Prostate gland (tissue), 2 donors: ENCODE measurements around the gene RPS6KA1. TPM values are rescaled to one million over a fixed set of nuclear protein-coding genes. Genes with fewer than 3 reads are reported as not detected.
"Not testable (repeated sequence)": the region's sequence is repeated elsewhere in the genome, so short reads cannot be mapped to it uniquely, and the experiment has no call there.

Experiments used
- DNase-seq: peaks from one replicate; pipeline ENCODE4 v3.0.0-alpha.2; 2019; ENCODE audit warnings: low spot score
- H3K27ac ChIP-seq, 2 donors: fragments of 200-600 bp; sonication (generic); 2 replicates each; pipeline ENCODE4 v1.5.1; 2017 to 2019
- H3K27me3 ChIP-seq: fragments of 200-600 bp; sonication (generic); replicated peaks from 2 replicates; pipeline ENCODE4 v1.5.1; 2019; ENCODE audit not compliant: insufficient read depth
- H3K36me3 ChIP-seq, 2 donors: fragments of 200-600 bp; sonication (generic); 1 replicate in 1 of 2; 2 replicates in 1 of 2; pipeline versions ENCODE4 v1.5.1 to v1.8.1; 2017 to 2019
- H3K4me1 ChIP-seq: fragments of 200-600 bp; sonication (generic); replicated peaks from 2 replicates; pipeline ENCODE4 v1.5.1; 2019
- H3K4me3 ChIP-seq, 2 donors: fragments of 200-600 bp; sonication (generic); 2 replicates each; pipeline ENCODE4 v1.5.1; 2017 to 2019
- H3K9me3 ChIP-seq: fragments of 200-600 bp; sonication (generic); 2 replicates; pipeline ENCODE4 v1.5.1; 2017
- CTCF ChIP-seq, 4 experiments: fragments of 200-600 bp in 2 of 4; fragments of 450-650 bp in 2 of 4; sonication (generic) in 2 of 4; IDR thresholded peaks; 1 replicate in 3 of 4; 2 replicates in 1 of 4; pipeline ENCODE4 v1.5.1; 2016 to 2019; ENCODE audit warnings: antibody characterized with exemption in 4 of 4, mild to moderate bottlenecking in 2 of 4, moderate library complexity in 2 of 4
- POLR2A ChIP-seq: fragments of 450-650 bp; IDR thresholded peaks from one replicate; pipeline ENCODE4 v1.6.1; 2016; ENCODE audit warnings: antibody characterized with exemption, mild to moderate bottlenecking
- POLR2AphosphoS5 ChIP-seq: sonication (generic); formaldehyde crosslinking; IDR thresholded peaks from one replicate; pipeline ENCODE4 v1.6.1; 2017; ENCODE audit warnings: antibody characterized with exemption
- WGBS: methylation state at CpG from one replicate; pipeline ENCODE4 v1.1.5; 2018; 5-methylcytosine and 5-hydroxymethylcytosine counted together
- intact Hi-C: fragments of 100-400 bp; cut with DNase I; formaldehyde crosslinking; loops from one replicate; pipeline ENCODE4 v1.14.2; 2022
- total RNA-seq, 2 donors: library from RNA; depleted of rRNA; stranded (reverse); fragments of >200 nt; gene quantifications; one replicate each; pipeline ENCODE4 v1.1.0, GENCODE V29; 2016

Gene RPS6KA1
- total RNA-seq, 2 donors from 2014 or later: 38.6 to 87.5 TPM

- no peak for TF ChIP-seq POLR2AphosphoS5
- no peak for TF ChIP-seq POLR2A
- no peak for TF ChIP-seq CTCF (IDR thresholded peaks at IDR 0.05)
- DNase-seq: no peak
- Histone ChIP-seq H3K4me3 (no peak overlapping the region), H3K27ac (no peak overlapping the region), H3K27me3 (no peaks in the 10 kb centered on the region), H3K36me3 (no peaks in the 10 kb centered on the region), H3K4me1 (no peaks in the 10 kb centered on the region), H3K9me3 (no peaks in the 10 kb centered on the region)
- WGBS: 70% methylated on average over 6 of the region's 6 CpGs
- intact Hi-C loops: no loop called here
These were observed 53.4 kb downstream of the RPS6KA1 start for GRCh38 chr1:26582836-26583460.

- Histone ChIP-seq H3K27ac (no peak overlapping the region), H3K36me3 (no peaks in the 10 kb centered on the region), H3K9me3 (no peaks in the 10 kb centered on the region), H3K4me1 (no peaks in the 10 kb centered on the region), H3K4me3 (no peak overlapping the region), H3K27me3 (no peaks in the 10 kb centered on the region)
- no peak for DNase-seq
- no peak for TF ChIP-seq POLR2A
- no peak for TF ChIP-seq POLR2AphosphoS5
- TF ChIP-seq CTCF (IDR thresholded peaks at IDR 0.05): no peak
- intact Hi-C loops: no loop called here
- 80% methylated on average over 5 of the region's 5 CpGs for WGBS
These were observed 54.3 kb downstream of the RPS6KA1 start for GRCh38 chr1:26583646-26584485.

GRCh38 chr1:26584588-26584987 is 55.0 kb downstream of the RPS6KA1 start:
- intact Hi-C loops: not testable (repeated sequence)
- WGBS: 87% methylated on average over 4 of the region's 4 CpGs

GRCh38 chr1:26585471-26585870 is 55.9 kb downstream of the RPS6KA1 start:
- Histone ChIP-seq H3K36me3 (no peaks in the 10 kb centered on the region), H3K27me3 (no peaks in the 10 kb centered on the region), H3K4me3 (no peak overlapping the region), H3K27ac (no peak overlapping the region), H3K4me1 (no peaks in the 10 kb centered on the region), H3K9me3 (no peaks in the 10 kb centered on the region)
- no peak for DNase-seq
- 87% methylated on average over 6 of the region's 6 CpGs for WGBS
- no peak for TF ChIP-seq CTCF (IDR thresholded peaks at IDR 0.05)
- no peak for TF ChIP-seq POLR2AphosphoS5
- no peak for TF ChIP-seq POLR2A
- intact Hi-C loops: no loop called here

More at GRCh38 chr1:26584588-26584987, 55.0 kb downstream of the RPS6KA1 start:
- H3K9me3 ChIP-seq, H3K4me1 ChIP-seq, H3K36me3 ChIP-seq, DNase-seq, H3K27me3 ChIP-seq, H3K27ac ChIP-seq, H3K4me3 ChIP-seq: not testable (repeated sequence)

- Histone ChIP-seq H3K9me3 (no peaks in the 10 kb centered on the region), H3K4me3 (no peak overlapping the region), H3K36me3 (no peaks in the 10 kb centered on the region), H3K27ac (no peak overlapping the region), H3K4me1 (no peaks in the 10 kb centered on the region), H3K27me3 (no peaks in the 10 kb centered on the region)
- WGBS: 79% methylated on average over 5 of the region's 5 CpGs
- intact Hi-C loops: no loop called here
- TF ChIP-seq POLR2A (no peak), POLR2AphosphoS5 (no peak), CTCF (IDR thresholded peaks at IDR 0.05) (no peak)
- no peak for DNase-seq
These were observed 63.8 kb downstream of the RPS6KA1 start for GRCh38 chr1:26593385-26593784.

- DNase-seq, H3K36me3 ChIP-seq, H3K9me3 ChIP-seq, H3K27ac ChIP-seq, H3K4me1 ChIP-seq, H3K27me3 ChIP-seq, intact Hi-C loops, H3K4me3 ChIP-seq: not testable (repeated sequence)
- 88% methylated on average over 6 of the region's 6 CpGs for WGBS
These were observed 65.0 kb downstream of the RPS6KA1 start for GRCh38 chr1:26594593-26594992.
